Duodenal mucosa (tissue), 2 donors: ENCODE results near the gene CPNE2.
A peak's percentile ranks its signal among the peaks of the same experiment; 100 is the strongest.
"Not testable (repeated sequence)": the region's sequence is repeated elsewhere in the genome, so short reads cannot be mapped to it uniquely, and the experiment has no call there.

ENCODE experiments used
- H3K27ac ChIP-seq: one replicate; pipeline ENCODE4 v1.7.0; 2013; ENCODE audit warnings: low read depth, low read length
- H3K27me3 ChIP-seq, 2 donors: one replicate each; pipeline ENCODE4 v1.7.0; 2013; ENCODE audit warnings: low read length in 2 of 2, control low read depth in 1 of 2; ENCODE audit not compliant: insufficient read depth in 2 of 2, control insufficient read depth in 1 of 2
- H3K36me3 ChIP-seq, 2 donors: one replicate each; pipeline ENCODE4 v1.7.0; 2013; ENCODE audit warnings: low read length in 2 of 2, control low read depth in 1 of 2; ENCODE audit not compliant: insufficient read depth in 2 of 2, control insufficient read depth in 1 of 2
- H3K4me1 ChIP-seq, 2 donors: one replicate each; pipeline ENCODE4 v1.7.0; 2013; ENCODE audit warnings: low read length in 2 of 2, control low read depth in 1 of 2; ENCODE audit not compliant: insufficient read depth in 2 of 2, control insufficient read depth in 1 of 2
- H3K4me3 ChIP-seq, 2 donors: one replicate each; pipeline ENCODE4 v1.7.0; 2013; ENCODE audit warnings: low read length in 2 of 2, low read depth in 1 of 2
- H3K9ac ChIP-seq, 2 donors: one replicate each; pipeline ENCODE4 v1.7.0; 2013; ENCODE audit warnings: low read length in 2 of 2, low read depth in 1 of 2
- H3K9me3 ChIP-seq, 2 donors: one replicate each; pipeline ENCODE4 v1.7.0; 2013; ENCODE audit warnings: low read length in 2 of 2, control low read depth in 1 of 2; ENCODE audit not compliant: control insufficient read depth in 1 of 2

CPNE2 gene

GRCh38 chr16:57179215-57179828, 86.9 kb downstream of the CPNE2 start:
- Histone ChIP-seq H3K27ac (no peak overlapping the region), H3K36me3 (peaks cover 0 to 3% of the 10 kb centered on the region in 2 donors), H3K9ac (no peak overlapping the region), H3K9me3 (no peaks in the 10 kb centered on the region), H3K4me3 (no peak overlapping the region), H3K4me1 (peaks cover 0 to under 1% of the 10 kb centered on the region in 2 donors), H3K27me3 (no peaks in the 10 kb centered on the region)

GRCh38 chr16:57184113-57184512, 91.7 kb downstream of the CPNE2 start:
- H3K9ac ChIP-seq = no peak overlapping the region
- H3K36me3 ChIP-seq = no peaks in the 10 kb centered on the region
- peaks cover 19 to 24% of the 10 kb centered on the region in 2 donors for H3K4me1 ChIP-seq
- H3K4me3 ChIP-seq = no peak overlapping the region
- no peaks in the 10 kb centered on the region for H3K9me3 ChIP-seq
- H3K27me3 ChIP-seq = no peaks in the 10 kb centered on the region
- H3K27ac ChIP-seq = no peak overlapping the region

GRCh38 chr16:57184887-57185445, 92.6 kb downstream of the CPNE2 start:
- H3K9ac ChIP-seq = peak overlapping the region; percentile 87 to 90
- peaks cover 19 to 24% of the 10 kb centered on the region in 2 donors for H3K4me1 ChIP-seq
- H3K27me3 ChIP-seq = no peaks in the 10 kb centered on the region
- peak overlapping the region; percentile 85 to 93 for H3K4me3 ChIP-seq
- no peaks in the 10 kb centered on the region for H3K9me3 ChIP-seq
- H3K27ac ChIP-seq = no peak overlapping the region
- H3K36me3 ChIP-seq = peaks cover 0 to 4% of the 10 kb centered on the region in 2 donors

- Histone ChIP-seq H3K27me3 (no peaks in the 10 kb centered on the region), H3K9me3 (no peaks in the 10 kb centered on the region), H3K36me3 (peaks cover 0 to 6% of the 10 kb centered on the region in 2 donors), H3K4me3 (peak overlapping the region; percentile 85 to 93), H3K9ac (peak overlapping the region; percentile 87 to 90), H3K27ac (peak overlapping the region; percentile 92), H3K4me1 (peaks cover 19 to 26% of the 10 kb centered on the region in 2 donors)
These were observed 93.1 kb downstream of the CPNE2 start for GRCh38 chr16:57185446-57185944.

GRCh38 chr16:57185945-57186871, 93.8 kb downstream of the CPNE2 start, which contains the start of the genes PSME3IP1 and RSPRY1:
PSME3IP1 (minus strand) TSS chr16:57186039; CDS start chr16:57173854, 12,185 bp downstream.
RSPRY1 (plus strand) TSS chr16:57186329; CDS start chr16:57204659, 18,330 bp downstream.
- Histone ChIP-seq H3K27ac (peak within 1 kb of the TSS; percentile 92), H3K27me3 (no peaks in the 10 kb centered on the region), H3K4me1 (peaks cover 21 to 33% of the 10 kb centered on the region in 2 donors), H3K9ac (peak within 1 kb of the TSS; percentile 87 to 93), H3K9me3 (no peaks in the 10 kb centered on the region), H3K4me3 (peak within 1 kb of the TSS; percentile 85 to 93), H3K36me3 (peaks cover 0 to 8% of the 10 kb centered on the region in 2 donors)

- no peaks in the 10 kb centered on the region for H3K9me3 ChIP-seq
- no peaks in the 10 kb centered on the region for H3K27me3 ChIP-seq
- peak overlapping the region; percentile 84 to 93 for H3K9ac ChIP-seq
- peaks cover 22 to 35% of the 10 kb centered on the region in 2 donors for H3K4me1 ChIP-seq
- peak overlapping the region; percentile 91 for H3K27ac ChIP-seq
- H3K4me3 ChIP-seq = peak overlapping the region; percentile 85
- H3K36me3 ChIP-seq = peaks cover 0 to 8% of the 10 kb centered on the region in 2 donors
These were observed 94.8 kb downstream of the CPNE2 start for GRCh38 chr16:57186872-57187854.

GRCh38 chr16:57187902-57188710, 95.7 kb downstream of the CPNE2 start:
- not testable (repeated sequence) for H3K27me3 ChIP-seq, H3K9me3 ChIP-seq, H3K36me3 ChIP-seq, H3K27ac ChIP-seq
- Histone ChIP-seq H3K9ac (peak overlapping the region; percentile 84 to 93), H3K4me1 (peaks cover 22 to 39% of the 10 kb centered on the region in 2 donors), H3K4me3 (peak overlapping the region; percentile 85)

GRCh38 chr16:57188711-57189002, 96.3 kb downstream of the CPNE2 start:
- peaks cover 0 to 8% of the 10 kb centered on the region in 2 donors for H3K36me3 ChIP-seq
- H3K4me1 ChIP-seq = peaks cover 22 to 40% of the 10 kb centered on the region in 2 donors
- no peak overlapping the region for H3K27ac ChIP-seq
- H3K4me3 ChIP-seq = peak overlapping the region in 1 of 2 donors; percentile 85
- no peaks in the 10 kb centered on the region for H3K27me3 ChIP-seq
- H3K9me3 ChIP-seq = no peaks in the 10 kb centered on the region
- H3K9ac ChIP-seq = no peak overlapping the region

GRCh38 chr16:57189527-57189926, 97.1 kb downstream of the CPNE2 start:
- H3K4me1 ChIP-seq = peaks cover 20 to 38% of the 10 kb centered on the region in 2 donors
- H3K27me3 ChIP-seq, H3K4me3 ChIP-seq, H3K27ac ChIP-seq, H3K9me3 ChIP-seq, H3K36me3 ChIP-seq, H3K9ac ChIP-seq: not testable (repeated sequence)
